Placental epithelial cell (primary cell): ENCODE measurements around the gene BCS1L. TPM values are rescaled to one million over a fixed set of nuclear protein-coding genes. Genes with fewer than 3 reads are reported as not detected.

Experiments
- total RNA-seq: library from RNA; depleted of rRNA; stranded (reverse); fragments of >200 nt; gene quantifications from 2 replicates; pipeline ENCODE4 v1.2.3, GENCODE V29; 2012

The BCS1L gene
- 13.0 and 26.8 TPM in 2 replicates for total RNA-seq

DNA sequence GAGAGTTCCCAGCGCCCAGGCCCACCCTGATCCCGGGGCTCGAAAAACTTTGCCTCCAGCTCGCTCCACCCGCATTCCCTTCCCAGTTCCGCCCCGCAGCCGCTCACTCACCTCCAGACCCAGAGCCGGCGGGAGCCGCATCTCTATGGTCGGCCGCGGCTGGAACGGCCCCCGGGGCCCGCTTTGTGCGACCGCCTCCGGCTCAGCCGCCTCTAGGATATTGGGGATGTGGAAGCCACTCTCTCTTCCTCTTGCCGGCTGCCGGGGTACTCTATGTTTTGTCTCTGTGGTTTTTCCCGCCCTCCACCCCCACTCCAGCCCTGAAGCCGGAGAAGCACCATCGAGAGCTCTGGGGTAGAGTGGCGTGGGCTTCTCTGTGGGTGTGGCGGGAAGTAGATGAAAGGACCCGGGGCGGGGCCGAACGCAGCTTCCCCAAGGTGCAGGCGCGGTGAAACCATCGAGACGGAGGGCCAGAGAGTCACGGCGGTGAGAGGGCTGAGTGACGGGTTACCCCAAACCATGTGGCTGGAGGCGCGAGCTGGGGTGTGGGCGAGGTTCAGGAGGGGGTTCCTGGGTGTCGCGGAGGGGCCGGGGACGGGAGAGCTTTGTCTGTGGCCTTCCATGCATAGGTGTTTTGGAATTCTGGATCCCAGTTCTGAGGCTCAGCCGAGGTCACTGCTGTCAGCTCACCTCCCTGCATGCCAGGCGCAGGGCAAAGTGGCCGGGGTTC lies at the start of gene BCS1L, which contains the start of gene ZNF142:
TSS of gene BCS1L (plus strand) at position 426 of the 730 bp plus-strand sequence. CDS start 1,305 bp downstream, outside the sequence.
TSS of gene ZNF142 (minus strand) at position 366 of the 730 bp plus-strand sequence. CDS start 3,194 bp downstream, outside the sequence.

DNA sequence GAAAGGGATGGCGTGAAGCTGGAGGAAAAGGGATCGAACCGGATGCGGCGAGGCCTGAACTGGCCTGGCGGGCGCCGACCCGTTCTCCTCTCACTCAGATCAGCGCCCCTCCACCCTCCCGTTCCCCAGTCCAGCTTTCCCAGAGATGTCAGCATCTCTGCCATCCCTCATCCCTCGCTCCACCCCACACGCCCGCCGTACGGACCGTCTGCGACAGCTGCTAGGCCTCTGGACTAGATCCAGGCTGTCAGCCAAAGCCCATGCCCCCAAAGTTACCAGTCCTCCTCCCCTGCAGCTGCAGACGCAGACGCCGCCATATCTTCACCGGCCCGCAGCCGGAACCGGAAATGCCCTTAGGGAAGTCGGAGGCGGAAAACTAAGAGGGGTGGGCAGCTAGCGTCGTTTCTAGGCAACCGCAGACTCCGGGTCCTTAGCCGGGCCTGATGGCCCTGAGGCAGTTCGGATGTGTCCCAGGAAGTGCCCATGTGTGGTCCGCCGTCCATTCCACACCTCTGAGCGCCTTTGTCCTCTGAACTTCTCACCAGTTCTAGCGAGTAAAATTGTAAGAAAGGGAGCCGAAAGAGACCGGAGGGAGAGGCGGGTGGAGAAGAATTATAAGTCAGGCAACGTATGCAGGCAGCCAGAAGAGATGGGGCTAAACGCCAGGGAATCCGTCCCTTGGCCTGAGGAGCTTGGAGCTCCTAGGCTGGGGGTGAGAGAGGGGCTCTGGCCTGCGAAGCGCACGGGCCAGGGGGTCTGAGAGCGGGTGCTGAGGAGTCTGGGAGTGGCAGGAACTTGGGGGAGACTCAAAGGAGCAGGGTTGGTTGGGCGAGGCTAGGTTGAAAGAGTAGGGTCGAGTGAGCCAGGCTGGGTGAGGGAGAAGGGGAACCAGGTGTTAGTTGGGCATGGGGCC lies 12.4 kb downstream of the BCS1L start, which contains the start of the genes RNF25 and STK36:
TSS of gene RNF25 (minus strand) at position 349 of the 913 bp plus-strand sequence. CDS start at position 317, 32 bp downstream.
TSS of gene STK36 (plus strand) at position 433 of the 913 bp plus-strand sequence. CDS start 744 bp downstream, outside the sequence.

DNA sequence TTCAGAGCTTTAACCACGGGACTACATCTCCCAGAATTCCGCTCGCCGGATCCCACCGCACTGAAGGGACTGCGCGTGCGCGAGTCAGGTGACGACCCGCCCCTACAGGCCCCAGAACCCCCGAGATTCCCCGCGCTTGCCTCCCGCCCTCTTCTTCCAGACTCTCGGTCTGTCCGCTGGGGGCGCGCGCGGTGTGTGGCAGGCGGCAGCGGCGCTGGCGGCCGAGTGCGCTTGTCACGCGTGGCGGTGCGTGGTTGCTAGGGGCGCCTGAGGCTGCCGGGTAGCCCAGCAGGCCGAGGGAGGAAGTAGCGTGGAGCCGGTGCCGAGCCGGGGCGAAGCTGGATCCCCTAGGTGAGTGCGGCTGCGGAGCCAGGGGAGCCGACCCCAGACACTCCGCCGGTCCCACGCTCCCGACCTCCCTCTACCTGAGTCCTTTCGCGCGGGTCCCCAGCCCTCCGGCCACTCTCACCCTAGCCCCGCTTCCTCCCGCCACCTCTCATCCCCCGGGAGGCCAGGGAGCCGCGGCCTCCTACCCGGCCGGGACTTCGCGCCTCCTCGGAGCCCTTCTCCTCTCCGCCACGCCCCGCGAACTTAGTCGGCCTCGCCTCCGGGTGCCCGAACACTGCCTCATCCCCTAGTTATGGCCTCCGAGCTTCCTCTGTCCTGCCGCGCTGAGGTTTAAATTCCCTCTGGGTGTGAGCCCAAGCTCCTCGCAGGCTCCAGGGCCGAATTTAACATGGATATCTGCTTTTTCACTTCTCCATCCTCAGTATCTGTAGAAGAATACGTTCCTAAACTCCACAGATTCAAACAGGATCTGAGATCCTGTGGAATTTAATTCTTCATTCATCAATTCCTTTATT lies 51.4 kb downstream of the BCS1L start, which contains the start of gene TTLL4:
TSS of gene TTLL4 (plus strand) at position 149 of the 863 bp plus-strand sequence. CDS start 26,842 bp downstream, outside the sequence.

Other genes with a start within 250 kb of the BCS1L start
- gene VIL1, start 240.6 kb upstream of the BCS1L start, total RNA-seq: not detected in 2 replicates
- gene USP37, start 91.3 kb upstream of the BCS1L start, total RNA-seq: 11.7 and 27.9 TPM in 2 replicates
- 34.5 and 52.8 TPM in 2 replicates for gene CNOT9, start 90.8 kb upstream of the BCS1L start, total RNA-seq
- not detected in 2 replicates for gene PLCD4, start 51.8 kb upstream of the BCS1L start, total RNA-seq
- gene ZNF142, start 60 bp upstream of the BCS1L start, total RNA-seq: 12.2 and 15.5 TPM in 2 replicates
- 24.3 and 54.3 TPM in 2 replicates for gene RNF25, start 12.3 kb downstream of the BCS1L start, total RNA-seq
- gene STK36, start 12.4 kb downstream of the BCS1L start, total RNA-seq: 31.4 and 34.3 TPM in 2 replicates
- 17.0 and 17.3 TPM in 2 replicates for gene TTLL4, start 51.2 kb downstream of the BCS1L start, total RNA-seq
- gene CYP27A1, start 122.5 kb downstream of the BCS1L start, total RNA-seq: 1.1 and 2.4 TPM in 2 replicates
- gene PRKAG3, start 172.1 kb downstream of the BCS1L start, total RNA-seq: not detected in 2 replicates
- gene WNT6, start 200.1 kb downstream of the BCS1L start, total RNA-seq: 1.1 and 21.2 TPM in 2 replicates
- under 0.01 and 0.11 TPM in 2 replicates for gene WNT10A, start 221.2 kb downstream of the BCS1L start, total RNA-seq